ENCODE results near the gene FAT1.

DNA sequence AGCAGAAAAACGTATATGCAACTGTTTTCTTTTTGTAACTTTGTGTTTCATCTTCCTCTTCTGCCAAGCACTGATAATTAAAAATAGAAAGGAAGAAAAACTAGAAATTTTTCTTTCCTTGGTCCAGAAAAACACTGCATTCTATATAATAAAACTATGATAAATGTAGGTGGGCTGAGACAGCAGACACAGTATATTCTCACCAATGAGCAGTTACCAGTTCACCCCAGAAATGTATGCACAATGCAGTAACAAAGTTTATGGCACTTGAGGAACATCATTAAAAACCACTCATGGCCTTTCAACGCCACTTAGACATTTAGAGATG is 79.4 kb downstream of the FAT1 start:
- TF ChIP-seq, protein P1, sequence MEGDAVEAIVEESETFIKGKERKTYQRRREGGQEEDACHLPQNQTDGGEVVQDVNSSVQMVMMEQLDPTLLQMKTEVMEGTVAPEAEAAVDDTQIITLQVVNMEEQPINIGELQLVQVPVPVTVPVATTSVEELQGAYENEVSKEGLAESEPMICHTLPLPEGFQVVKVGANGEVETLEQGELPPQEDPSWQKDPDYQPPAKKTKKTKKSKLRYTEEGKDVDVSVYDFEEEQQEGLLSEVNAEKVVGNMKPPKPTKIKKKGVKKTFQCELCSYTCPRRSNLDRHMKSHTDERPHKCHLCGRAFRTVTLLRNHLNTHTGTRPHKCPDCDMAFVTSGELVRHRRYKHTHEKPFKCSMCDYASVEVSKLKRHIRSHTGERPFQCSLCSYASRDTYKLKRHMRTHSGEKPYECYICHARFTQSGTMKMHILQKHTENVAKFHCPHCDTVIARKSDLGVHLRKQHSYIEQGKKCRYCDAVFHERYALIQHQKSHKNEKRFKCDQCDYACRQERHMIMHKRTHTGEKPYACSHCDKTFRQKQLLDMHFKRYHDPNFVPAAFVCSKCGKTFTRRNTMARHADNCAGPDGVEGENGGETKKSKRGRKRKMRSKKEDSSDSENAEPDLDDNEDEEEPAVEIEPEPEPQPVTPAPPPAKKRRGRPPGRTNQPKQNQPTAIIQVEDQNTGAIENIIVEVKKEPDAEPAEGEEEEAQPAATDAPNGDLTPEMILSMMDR (IDR thresholded peaks at IDR 0.05): no peak
- TF ChIP-seq NR3C1 (CRISPR knock-in tag; conservative IDR thresholded peaks at IDR 0.05; ENCODE audit: low read depth) (no peak), SMAD3 (CRISPR knock-in tag; IDR thresholded peaks at IDR 0.05; ENCODE audit: borderline replicate concordance) (no peak), IRF2 (CRISPR knock-in tag; IDR thresholded peaks at IDR 0.05; ENCODE audit: borderline replicate concordance, low read depth) (no peak)
- TF ChIP-seq, protein P2, sequence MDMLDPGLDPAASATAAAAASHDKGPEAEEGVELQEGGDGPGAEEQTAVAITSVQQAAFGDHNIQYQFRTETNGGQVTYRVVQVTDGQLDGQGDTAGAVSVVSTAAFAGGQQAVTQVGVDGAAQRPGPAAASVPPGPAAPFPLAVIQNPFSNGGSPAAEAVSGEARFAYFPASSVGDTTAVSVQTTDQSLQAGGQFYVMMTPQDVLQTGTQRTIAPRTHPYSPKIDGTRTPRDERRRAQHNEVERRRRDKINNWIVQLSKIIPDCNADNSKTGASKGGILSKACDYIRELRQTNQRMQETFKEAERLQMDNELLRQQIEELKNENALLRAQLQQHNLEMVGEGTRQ (CRISPR knock-in tag; IDR thresholded peaks at IDR 0.05): no peak
- TF ChIP-seq, protein P3, sequence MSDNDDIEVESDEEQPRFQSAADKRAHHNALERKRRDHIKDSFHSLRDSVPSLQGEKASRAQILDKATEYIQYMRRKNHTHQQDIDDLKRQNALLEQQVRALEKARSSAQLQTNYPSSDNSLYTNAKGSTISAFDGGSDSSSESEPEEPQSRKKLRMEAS (CRISPR knock-in tag; IDR thresholded peaks at IDR 0.05): no peak
- TF ChIP-seq, protein P4, sequence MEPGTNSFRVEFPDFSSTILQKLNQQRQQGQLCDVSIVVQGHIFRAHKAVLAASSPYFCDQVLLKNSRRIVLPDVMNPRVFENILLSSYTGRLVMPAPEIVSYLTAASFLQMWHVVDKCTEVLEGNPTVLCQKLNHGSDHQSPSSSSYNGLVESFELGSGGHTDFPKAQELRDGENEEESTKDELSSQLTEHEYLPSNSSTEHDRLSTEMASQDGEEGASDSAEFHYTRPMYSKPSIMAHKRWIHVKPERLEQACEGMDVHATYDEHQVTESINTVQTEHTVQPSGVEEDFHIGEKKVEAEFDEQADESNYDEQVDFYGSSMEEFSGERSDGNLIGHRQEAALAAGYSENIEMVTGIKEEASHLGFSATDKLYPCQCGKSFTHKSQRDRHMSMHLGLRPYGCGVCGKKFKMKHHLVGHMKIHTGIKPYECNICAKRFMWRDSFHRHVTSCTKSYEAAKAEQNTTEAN (CRISPR knock-in tag; IDR thresholded peaks at IDR 0.05): no peak
- TF ChIP-seq, protein P5, sequence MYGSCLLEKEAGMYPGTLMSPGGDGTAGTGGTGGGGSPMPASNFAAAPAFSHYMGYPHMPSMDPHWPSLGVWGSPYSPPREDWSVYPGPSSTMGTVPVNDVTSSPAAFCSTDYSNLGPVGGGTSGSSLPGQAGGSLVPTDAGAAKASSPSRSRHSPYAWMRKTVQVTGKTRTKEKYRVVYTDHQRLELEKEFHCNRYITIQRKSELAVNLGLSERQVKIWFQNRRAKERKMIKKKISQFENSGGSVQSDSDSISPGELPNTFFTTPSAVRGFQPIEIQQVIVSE (CRISPR knock-in tag; IDR thresholded peaks at IDR 0.05; ENCODE audit: borderline replicate concordance): no peak
- TF ChIP-seq, protein P6, sequence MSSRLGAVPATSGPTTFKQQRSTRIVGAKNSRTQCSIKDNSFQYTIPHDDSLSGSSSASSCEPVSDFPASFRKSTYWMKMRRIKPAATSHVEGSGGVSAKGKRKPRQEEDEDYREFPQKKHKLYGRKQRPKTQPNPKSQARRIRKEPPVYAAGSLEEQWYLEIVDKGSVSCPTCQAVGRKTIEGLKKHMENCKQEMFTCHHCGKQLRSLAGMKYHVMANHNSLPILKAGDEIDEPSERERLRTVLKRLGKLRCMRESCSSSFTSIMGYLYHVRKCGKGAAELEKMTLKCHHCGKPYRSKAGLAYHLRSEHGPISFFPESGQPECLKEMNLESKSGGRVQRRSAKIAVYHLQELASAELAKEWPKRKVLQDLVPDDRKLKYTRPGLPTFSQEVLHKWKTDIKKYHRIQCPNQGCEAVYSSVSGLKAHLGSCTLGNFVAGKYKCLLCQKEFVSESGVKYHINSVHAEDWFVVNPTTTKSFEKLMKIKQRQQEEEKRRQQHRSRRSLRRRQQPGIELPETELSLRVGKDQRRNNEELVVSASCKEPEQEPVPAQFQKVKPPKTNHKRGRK (CRISPR knock-in tag; IDR thresholded peaks at IDR 0.05; ENCODE audit: borderline replicate concordance): no peak
- TF ChIP-seq, protein P7, sequence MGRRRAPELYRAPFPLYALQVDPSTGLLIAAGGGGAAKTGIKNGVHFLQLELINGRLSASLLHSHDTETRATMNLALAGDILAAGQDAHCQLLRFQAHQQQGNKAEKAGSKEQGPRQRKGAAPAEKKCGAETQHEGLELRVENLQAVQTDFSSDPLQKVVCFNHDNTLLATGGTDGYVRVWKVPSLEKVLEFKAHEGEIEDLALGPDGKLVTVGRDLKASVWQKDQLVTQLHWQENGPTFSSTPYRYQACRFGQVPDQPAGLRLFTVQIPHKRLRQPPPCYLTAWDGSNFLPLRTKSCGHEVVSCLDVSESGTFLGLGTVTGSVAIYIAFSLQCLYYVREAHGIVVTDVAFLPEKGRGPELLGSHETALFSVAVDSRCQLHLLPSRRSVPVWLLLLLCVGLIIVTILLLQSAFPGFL (CRISPR knock-in tag; IDR thresholded peaks at IDR 0.05; ENCODE audit: borderline replicate concordance): no peak

Measured in WTC11 (cell line).